PFSK-1 (cell line): ENCODE data around the gene PSMD2.

Experiments
- FOXP2 ChIP-seq: optimal IDR thresholded peaks from 2 replicates; pipeline ENCODE3; 2011; ENCODE audit warnings: borderline replicate concordance, control low read depth, inconsistent platforms; ENCODE audit not compliant: insufficient read depth; ENCODE audit errors: extremely low read length, extremely low read depth
- POLR2AphosphoS5 ChIP-seq: IDR thresholded peaks from 2 replicates; pipeline ENCODE4 v1.6.1; 2012; ENCODE audit warnings: low read depth, mild to moderate bottlenecking, control low read depth, low read length, moderate library complexity
- SIN3A ChIP-seq: IDR thresholded peaks from 2 replicates; pipeline ENCODE4 v1.6.1; 2012; ENCODE audit warnings: mild to moderate bottlenecking, low read length, moderate library complexity, borderline replicate concordance; ENCODE audit not compliant: insufficient read depth
- TAF1 ChIP-seq: IDR thresholded peaks from 2 replicates; pipeline ENCODE4 v1.6.1; 2012; ENCODE audit warnings: low read length, control low read depth, borderline replicate concordance; ENCODE audit not compliant: insufficient read depth
- TF ChIP-seq, protein P1 (sequence below), 2 experiments: IDR thresholded peaks; 2 replicates each; pipeline versions ENCODE4 v1.6.1 to v1.8.0; 2011 to 2012; ENCODE audit warnings: low read depth in 2 of 2, low read length in 2 of 2, control low read depth in 1 of 2, inconsistent platforms in 1 of 2, mild to moderate bottlenecking in 1 of 2, moderate library complexity in 1 of 2; ENCODE audit not compliant: insufficient read depth in 1 of 2

Gene PSMD2

DNA sequence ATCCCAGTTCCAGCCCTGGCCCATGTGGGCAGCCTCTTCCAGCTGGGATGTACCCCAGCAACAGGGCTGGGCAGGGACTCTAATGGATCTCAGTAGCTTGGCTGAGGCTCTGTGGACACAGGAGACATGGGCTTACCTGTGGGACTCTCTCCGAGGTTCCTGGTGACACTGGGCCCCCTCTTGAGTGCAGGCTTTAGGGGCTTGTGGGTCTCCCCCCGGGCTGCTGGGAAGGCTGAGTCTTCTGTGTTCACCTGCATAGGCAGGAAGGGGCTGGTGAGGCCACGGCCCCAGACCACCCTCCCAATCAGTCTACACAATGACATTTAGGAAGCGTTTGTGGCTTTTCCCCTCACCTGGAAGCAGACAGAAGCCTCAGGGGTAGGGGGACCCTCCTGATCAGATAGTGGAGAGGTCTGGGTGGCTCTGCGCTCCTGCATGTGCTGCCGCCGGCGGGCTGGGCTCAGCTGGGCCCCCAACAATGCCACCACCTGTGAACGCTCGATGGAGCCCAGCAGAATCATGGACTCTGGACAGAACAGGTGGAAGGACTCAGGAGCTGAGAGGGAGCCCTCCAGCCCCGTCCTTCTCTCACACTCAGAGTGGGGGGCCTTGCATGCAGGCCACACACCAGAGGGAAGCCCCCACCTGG, 54.0 kb downstream of the PSMD2 start:
- TF ChIP-seq FOXP2 (no peak), POLR2AphosphoS5 (no peak), TAF1 (no peak), SIN3A (no peak)
- TF ChIP-seq, protein P1, sequence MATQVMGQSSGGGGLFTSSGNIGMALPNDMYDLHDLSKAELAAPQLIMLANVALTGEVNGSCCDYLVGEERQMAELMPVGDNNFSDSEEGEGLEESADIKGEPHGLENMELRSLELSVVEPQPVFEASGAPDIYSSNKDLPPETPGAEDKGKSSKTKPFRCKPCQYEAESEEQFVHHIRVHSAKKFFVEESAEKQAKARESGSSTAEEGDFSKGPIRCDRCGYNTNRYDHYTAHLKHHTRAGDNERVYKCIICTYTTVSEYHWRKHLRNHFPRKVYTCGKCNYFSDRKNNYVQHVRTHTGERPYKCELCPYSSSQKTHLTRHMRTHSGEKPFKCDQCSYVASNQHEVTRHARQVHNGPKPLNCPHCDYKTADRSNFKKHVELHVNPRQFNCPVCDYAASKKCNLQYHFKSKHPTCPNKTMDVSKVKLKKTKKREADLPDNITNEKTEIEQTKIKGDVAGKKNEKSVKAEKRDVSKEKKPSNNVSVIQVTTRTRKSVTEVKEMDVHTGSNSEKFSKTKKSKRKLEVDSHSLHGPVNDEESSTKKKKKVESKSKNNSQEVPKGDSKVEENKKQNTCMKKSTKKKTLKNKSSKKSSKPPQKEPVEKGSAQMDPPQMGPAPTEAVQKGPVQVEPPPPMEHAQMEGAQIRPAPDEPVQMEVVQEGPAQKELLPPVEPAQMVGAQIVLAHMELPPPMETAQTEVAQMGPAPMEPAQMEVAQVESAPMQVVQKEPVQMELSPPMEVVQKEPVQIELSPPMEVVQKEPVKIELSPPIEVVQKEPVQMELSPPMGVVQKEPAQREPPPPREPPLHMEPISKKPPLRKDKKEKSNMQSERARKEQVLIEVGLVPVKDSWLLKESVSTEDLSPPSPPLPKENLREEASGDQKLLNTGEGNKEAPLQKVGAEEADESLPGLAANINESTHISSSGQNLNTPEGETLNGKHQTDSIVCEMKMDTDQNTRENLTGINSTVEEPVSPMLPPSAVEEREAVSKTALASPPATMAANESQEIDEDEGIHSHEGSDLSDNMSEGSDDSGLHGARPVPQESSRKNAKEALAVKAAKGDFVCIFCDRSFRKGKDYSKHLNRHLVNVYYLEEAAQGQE (IDR thresholded peaks at IDR 0.05; ENCODE audit: insufficient read depth in 1 of 2, low read depth in 2 of 2, low read length in 2 of 2), result no peak

DNA sequence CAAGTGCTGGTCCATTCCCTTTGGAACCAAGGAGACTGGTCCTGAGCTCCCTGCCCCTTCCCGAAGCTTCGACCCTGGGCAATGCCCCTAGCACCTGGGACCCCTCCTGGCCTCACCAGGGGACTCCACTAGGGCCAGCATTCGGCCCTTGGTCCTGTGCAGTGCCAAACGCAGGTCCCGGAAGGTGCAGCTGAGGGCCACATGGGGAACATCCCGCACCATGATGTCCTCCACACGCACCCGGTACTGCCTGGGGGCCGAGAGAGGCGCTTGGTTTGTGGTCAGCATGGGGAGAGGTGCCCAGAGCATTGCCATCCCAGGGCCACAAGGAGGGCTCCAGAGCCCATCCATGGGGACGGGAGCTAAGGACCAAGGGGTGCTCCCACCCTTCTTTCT, 54.5 kb downstream of the PSMD2 start:
- TF ChIP-seq, protein P1 (IDR thresholded peaks at IDR 0.05; ENCODE audit: insufficient read depth in 1 of 2, low read depth in 2 of 2, low read length in 2 of 2), result no peak
- TF ChIP-seq FOXP2, result no peak

DNA sequence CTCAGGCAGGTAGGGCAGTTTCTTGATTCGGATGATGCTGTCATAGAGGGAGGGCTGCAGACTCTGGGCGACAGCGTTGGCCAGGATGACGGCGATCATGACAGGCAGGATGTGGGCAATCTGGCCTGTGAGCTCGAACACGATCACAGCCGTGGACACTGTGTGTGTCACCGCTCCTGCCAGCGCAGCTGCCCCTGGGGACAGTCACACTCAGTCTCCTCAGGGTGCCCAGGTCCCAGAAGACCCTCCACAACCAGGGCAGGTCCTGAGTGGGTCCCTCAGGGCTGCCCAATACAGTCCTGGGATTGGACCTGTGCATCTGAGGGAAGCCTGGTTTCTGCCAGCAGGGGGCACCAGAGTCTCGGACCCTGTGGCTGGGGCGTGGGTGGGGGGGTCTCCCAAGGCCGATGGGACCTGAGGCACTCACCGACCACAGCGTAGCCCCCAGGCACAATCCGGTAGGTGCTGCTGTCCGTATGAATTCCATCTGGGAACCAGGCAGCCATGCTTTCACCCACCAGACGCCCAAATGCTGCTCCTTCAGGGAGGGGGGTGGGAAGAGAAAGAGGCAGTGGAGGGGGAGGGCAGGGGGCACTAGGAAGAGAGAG, 55.2 kb downstream of the PSMD2 start:
- TF ChIP-seq SIN3A, result no peak
- TF ChIP-seq FOXP2, result no peak
- TF ChIP-seq TAF1, result no peak
- no peak for TF ChIP-seq POLR2AphosphoS5
- TF ChIP-seq, protein P1 (IDR thresholded peaks at IDR 0.05; ENCODE audit: insufficient read depth in 1 of 2, low read depth in 2 of 2, low read length in 2 of 2), result no peak

DNA sequence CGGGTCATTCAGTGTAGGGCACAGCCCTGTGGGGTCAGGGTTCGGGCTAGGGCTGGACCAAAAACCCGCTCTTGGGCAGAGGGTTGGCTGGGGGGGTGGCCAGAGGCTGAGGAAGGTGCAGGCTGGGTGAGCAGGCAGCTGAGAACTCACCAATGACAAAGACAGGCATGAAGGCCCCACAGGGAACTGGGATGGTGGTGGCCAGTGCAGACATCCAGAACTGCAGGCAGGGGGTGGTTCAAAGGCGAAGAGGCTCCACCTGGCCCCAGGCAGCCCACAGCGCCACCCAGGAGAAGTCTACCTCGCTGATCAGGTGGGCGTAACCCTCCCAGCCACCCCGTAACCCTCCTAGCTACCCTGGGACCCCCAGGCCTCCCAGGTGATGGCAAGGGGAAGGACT, 55.7 kb downstream of the PSMD2 start:
- TF ChIP-seq POLR2AphosphoS5, result no peak
- no peak for TF ChIP-seq TAF1
- TF ChIP-seq, protein P1 (IDR thresholded peaks at IDR 0.05; ENCODE audit: insufficient read depth in 1 of 2, low read depth in 2 of 2, low read length in 2 of 2), result no peak
- TF ChIP-seq FOXP2, result no peak
- TF ChIP-seq SIN3A, result no peak
